GM18526 (cell line): ENCODE data around the gene SERPINA4.

Experiments
- POLR2A ChIP-seq: IDR thresholded peaks from 3 replicates; pipeline ENCODE4 v1.6.1; 2011; ENCODE audit not compliant: insufficient read length; ENCODE audit errors: extremely low read depth

The SERPINA4 gene

GRCh38 chr14:94548999-94549985, 11.9 kb upstream of the SERPINA4 start:
- TF ChIP-seq POLR2A: no peak

- no peak for TF ChIP-seq POLR2A
Observed at GRCh38 chr14:94550041-94550440, 11.2 kb upstream of the SERPINA4 start.

GRCh38 chr14:94555991-94556390, 5.3 kb upstream of the SERPINA4 start:
- TF ChIP-seq POLR2A: no peak

- no peak for TF ChIP-seq POLR2A
Observed at GRCh38 chr14:94557327-94557726, 3.9 kb upstream of the SERPINA4 start.

- no peak for TF ChIP-seq POLR2A
Observed at GRCh38 chr14:94558842-94559241, 2.4 kb upstream of the SERPINA4 start.

- TF ChIP-seq POLR2A: no peak
Observed at GRCh38 chr14:94559638-94560290, 1.5 kb upstream of the SERPINA4 start.

GRCh38 chr14:94560291-94560665, 964 bp upstream of the SERPINA4 start:
- TF ChIP-seq POLR2A: no peak

- TF ChIP-seq POLR2A: no peak
Observed at GRCh38 chr14:94561656-94562010, 391 bp downstream of the SERPINA4 start.

GRCh38 chr14:94562022-94562421, 780 bp downstream of the SERPINA4 start:
- TF ChIP-seq POLR2A: no peak

GRCh38 chr14:94562941-94563883, 2.0 kb downstream of the SERPINA4 start:
- no peak for TF ChIP-seq POLR2A

GRCh38 chr14:94564381-94564780, 3.1 kb downstream of the SERPINA4 start:
- TF ChIP-seq POLR2A: no peak

GRCh38 chr14:94568186-94568585, 6.9 kb downstream of the SERPINA4 start:
- TF ChIP-seq POLR2A: no peak

- TF ChIP-seq POLR2A: no peak
Observed at GRCh38 chr14:94569381-94570001, 8.2 kb downstream of the SERPINA4 start.

GRCh38 chr14:94570002-94570400, 8.8 kb downstream of the SERPINA4 start:
- no peak for TF ChIP-seq POLR2A

- no peak for TF ChIP-seq POLR2A
Observed at GRCh38 chr14:94570440-94570839, 9.2 kb downstream of the SERPINA4 start.
